MV-4-11 (cell line): ENCODE data around the gene MAGI2.
A peak's percentile ranks its signal among the peaks of the same experiment; 100 is the strongest.

Experiments
- DNase-seq: peaks from one replicate; lab custom pipeline; 2025; lab: John Stamatoyannopoulos, UW

Gene MAGI2

DNA sequence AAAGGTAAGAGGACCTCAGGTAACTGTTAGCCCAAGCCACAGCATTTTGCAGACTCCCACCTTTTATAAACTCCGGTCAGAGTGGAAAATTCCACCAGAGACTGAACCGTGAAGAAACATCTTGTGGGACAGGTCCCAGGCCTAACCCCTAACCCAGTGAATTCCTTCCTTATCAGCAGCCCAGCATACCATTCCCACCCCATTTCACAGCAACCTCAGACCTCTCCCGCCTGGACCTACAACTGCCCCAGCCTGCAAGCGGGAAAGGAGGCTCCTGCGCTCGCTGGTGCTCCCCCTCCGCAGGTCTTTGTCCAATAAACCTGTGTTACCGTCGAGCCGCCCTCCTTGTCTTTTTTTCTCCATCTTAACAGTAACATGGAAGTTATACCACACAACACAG lies 736.6 kb downstream of the MAGI2 start:
- DNase-seq, result no peak

DNA sequence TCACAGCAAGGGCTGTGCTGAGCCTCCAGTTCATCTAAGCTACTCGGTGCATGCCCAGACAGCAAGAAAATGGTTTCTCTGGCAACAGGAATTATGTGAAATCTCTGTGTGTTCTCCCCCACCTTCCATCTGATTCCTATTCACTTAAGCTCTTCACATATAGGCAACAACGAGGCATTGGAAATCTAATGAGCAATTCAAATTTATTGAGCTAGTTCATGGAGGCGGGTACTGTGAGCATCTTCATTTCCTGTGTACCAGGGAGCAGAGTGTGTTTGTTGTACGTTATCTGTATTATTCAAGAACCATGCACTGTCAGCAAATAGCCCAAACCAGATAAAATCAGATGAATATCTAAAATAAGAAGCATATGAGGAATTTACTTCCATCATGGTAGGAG lies 739.1 kb downstream of the MAGI2 start:
- DNase-seq, result no peak

DNA sequence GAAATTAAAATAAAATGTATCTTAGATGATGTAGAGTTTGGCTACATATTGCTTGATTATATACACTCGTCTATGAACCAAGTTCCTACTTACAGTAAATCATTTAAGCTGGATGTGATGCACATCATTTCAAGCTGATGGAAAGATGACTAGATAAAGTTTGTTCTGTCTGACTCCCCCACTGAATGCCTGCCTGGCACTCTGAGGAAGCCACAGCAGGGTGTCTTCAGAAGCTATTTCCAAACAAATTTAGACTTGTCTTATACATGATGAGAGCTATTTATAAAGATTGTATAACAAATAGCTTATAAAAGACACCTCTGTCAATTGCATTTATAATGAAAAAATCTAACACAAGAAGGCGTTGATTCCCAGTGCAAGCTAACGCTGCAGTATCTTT lies 741.4 kb downstream of the MAGI2 start:
- DNase-seq, result no peak

DNA sequence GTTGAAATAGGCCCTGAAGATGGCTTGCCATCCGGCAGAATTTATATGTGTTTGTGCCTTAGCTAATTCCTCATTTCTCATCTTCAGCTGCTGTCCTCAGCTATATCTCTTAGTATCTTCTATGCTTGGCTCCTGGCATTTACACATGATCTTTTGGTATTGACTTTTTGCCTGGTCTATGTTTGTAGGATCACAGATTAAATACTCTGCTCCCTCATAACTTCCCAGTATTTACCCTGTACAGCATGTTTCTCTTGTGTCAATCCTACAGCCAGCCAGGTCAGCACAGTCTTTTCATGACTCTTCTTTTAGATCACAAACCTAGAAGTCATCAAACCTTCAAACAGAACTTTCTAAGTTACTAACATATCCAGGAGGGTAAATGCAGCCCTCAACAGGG lies 743.8 kb downstream of the MAGI2 start:
- no peak for DNase-seq

DNA sequence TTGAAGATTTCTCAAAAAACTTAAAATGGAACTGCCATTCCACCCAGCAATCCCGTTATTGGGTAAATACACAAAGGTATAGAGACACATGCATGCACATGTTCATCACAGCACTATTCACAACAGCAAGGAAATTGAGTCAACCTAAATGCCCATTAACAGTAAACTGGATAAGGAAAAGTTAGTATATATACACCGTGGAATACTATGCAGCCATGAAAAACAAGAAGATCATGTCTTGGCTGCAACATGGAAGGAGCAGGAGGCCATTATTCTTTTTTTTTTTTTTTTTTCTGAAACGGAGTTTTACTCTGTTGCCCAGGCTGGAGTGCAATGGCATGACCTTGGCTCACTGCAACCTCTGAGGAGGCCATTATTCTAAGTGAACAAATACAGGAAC lies 749.0 kb downstream of the MAGI2 start:
- no peak for DNase-seq

DNA sequence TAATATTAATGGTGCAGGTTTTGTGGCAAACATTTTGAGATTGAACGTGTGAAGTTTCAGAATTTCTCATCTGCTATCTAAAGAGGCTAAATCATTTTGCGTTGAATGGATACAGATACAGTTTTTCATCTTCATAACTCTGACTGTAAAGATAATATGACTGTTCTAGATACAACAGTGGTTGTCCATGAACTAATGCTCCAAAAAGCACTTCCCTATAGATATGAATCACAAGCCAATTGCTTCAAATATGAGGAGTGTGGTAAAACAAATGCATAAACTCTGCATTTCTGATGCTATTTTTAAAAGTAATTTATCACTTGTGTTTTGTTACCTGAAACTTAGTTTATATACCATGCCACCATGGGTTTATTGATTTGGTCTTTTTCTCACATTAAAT lies 750.1 kb downstream of the MAGI2 start:
- no peak for DNase-seq

DNA sequence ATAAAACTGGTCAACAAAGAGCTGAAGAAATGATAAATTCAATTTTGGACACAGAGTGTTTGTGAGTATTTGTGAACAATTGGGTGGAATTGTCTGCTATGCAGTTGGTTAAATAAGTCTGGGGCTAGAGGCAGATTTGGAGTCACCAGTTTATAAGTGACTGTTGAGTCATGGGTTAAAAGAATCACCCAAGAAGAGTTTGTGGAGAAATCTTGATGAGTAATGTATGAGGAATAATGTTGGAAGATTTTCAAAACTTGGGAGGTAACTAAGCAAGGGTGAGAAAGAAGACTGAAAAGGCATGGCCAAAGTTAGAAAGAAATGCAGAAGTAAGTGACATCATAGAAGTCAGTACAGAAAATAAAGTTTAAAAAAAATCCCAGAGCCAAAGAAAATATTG lies 750.7 kb downstream of the MAGI2 start:
- no peak for DNase-seq

DNA sequence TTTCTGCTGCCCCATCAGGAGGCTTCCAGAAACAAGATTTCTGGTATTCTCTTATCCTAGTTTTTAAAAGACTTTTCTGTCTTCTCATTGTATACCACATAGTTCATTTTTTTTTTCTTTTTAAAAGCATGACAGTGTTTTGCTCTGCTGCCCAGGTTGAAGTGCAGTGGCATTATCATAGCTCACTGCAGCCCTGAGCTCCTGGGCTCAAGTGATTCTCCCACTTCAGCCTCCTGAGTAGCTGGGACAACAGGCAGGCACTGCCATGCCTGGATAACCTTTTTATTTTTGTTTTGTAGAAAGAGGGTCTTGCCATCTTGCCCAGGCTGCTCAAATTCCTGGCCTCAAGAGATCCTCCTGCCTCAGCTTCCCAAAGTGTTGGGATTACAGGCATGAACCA lies 757.6 kb downstream of the MAGI2 start:
- no peak for DNase-seq

DNA sequence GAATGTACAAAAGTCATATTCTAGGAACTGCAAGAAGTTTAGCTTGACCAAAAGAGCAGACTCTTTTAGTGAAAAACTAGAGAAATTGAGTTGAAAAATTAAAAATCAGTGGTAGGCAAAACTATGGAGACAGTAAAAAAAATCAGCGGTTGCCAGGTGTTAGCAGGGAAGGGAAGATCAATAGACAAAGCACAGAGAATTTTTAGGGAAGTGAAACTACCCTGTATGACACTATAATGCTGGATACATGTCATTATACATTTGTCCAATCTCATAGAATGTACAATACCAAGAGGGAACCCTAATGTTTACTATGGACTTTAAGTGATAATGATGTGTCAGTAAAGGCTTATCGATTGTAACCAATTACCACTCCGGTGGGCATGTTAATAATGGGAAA lies 761.9 kb downstream of the MAGI2 start:
- peak; percentile 2 for DNase-seq

DNA sequence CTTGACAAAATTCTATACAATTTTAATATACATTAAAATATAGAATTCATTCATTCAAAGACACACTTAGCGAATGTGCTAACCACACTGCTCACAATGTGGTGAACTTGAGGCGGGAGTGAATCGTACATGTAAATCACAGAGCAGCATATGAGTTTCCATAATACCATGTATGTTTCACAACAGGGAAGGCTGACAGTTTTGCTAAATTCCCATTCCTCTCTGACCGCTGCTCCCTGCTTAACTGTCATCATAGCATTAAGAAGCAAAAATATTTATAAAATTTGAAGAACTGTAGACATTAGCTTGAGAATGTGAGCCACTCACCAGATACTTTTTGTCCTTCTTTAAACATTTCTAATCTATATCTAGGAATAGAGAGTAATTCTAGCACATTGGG lies 763.3 kb downstream of the MAGI2 start:
- no peak for DNase-seq

DNA sequence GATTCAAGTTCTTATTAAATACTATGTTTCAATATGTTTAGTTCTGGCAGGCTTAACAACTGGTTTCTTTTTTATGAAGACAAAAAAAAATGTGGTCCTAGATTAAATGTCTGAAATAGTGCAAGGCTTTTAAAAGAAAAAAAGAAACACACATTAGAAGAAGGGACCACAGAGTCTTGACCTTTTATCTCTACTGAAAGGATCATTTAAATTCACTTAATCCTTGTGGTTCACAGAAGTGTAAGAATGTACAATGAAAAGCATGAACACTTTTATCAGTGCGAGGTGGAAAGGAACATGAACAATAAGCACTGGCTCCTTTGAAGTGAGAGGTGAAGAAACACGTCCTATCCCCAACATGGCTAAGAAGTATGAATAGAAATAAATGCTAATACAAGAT lies 765.1 kb downstream of the MAGI2 start:
- DNase-seq, result no peak

DNA sequence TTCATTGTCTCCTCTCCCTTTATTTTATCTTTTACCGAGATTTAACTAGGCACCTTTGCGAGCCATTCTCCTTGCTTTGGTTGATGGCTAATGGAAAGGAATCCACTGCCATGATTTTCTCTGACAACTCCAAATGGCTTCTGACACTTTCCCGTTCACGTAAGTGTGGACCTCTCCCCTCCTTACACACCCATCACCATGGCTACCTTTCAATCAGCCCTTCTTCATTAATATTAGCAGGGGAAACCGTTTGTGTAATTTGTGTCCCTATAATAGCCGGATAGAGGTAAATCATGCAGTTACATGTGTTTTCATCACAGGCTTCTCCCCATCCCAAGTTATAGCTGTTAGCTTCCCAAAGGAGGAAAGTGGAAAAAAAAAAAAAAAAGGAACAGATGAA lies 767.3 kb downstream of the MAGI2 start:
- DNase-seq, result no peak

DNA sequence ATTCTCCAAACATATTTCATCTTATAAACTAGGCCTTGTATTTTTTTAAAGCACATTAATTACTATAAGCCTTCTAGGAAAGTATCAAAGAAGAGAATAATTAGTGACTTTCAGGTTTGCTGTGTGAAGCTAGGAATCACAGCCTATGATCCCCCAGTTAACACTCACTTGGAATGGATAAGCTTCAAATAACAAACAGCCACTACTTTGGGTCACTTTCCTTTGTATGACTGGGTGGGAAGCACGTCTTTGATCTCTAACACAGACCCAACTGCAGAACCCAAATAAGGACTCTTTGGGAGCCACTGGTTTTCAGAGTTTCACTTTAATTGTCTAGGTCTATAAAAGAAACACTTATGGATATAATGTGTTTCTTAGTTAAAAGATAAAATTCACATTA lies 769.3 kb downstream of the MAGI2 start:
- DNase-seq, result no peak

DNA sequence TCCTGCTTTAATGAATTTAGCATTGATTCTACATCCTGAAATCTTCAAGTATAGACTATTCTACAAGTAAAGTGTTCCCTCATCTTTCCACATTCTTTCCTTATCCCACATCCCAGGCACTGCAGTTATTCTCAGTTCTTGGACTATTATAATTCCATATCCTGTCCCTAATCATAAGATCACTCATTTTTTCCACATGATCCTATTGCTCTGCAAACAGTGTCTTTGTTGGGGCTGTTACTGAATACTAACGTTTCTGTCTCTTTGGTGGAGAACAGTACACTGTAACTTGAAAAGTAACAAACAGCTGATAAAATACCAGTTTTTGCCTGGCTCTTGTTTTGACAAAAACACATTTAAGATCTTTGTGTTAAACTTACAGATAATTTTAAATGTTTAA lies 769.9 kb downstream of the MAGI2 start:
- no peak for DNase-seq

DNA sequence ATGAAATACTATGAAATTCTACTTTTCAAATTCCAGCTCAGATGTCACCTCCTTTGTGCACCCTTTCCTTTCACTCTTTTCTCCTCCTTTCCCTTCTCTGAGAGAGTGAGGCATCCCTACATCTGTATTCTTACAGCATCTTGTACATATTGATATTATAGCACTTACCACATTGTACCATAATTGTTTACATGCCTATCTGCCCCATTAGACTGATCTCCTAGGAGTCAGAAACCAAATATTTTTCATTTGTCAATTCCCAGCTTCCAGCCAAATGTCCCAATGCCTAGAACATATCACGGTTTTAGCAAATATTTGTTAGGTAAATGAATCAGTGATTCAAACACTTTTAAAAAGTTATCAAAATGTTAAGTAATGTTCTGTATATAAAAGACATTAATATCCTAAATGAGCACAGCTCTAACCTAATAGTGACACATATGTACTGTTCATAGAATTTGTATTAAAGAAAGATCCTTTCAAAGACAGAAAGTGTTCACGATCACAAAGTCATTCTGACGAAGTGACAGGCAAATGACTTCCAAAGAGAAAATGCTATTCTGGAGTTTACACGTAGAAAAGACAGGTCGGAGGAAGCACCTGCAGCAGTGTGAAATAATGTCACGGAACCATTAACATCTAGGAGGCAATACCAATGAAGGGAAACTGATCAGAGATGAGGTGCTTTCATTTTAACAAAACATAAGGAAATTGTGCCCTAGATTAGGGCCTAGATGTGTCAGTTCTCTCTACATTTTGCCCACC lies 774.2 kb downstream of the MAGI2 start:
- DNase-seq, result no peak

DNA sequence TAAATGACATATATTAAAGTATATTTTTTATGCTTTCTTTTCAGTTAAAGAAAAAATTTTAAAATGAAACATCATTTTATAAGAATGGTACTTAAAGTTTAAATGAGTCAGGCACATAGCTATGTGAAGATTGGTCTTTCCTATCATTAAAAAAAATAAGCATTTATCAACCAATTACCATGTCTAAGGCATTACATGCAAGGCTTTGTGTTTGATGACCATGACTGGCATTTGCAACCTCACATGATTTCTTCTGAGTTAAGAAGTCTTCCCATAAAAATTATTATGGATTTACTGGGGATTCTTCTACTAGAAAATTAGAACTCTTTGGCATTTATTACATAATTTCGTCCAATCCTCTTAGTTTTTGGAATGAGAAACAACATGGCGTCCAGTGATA lies 776.1 kb downstream of the MAGI2 start:
- DNase-seq, result no peak

DNA sequence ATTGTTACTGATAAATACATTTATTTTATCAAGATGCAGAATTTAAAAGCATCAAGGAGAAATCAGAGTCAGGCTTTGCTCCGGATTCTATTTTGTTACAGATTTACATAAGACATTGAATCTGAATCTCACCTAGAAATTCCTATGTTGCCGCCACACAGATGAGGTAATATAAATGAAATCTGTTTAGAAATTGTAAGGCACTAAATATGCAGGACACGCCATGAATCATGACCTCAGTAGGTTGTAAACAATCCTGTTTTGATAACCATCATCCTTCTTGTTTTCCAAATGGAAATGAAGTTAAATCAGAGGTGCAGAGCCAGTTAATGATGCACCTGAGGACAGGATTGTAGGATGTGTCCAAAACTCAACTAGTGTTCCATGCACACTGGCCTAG lies 778.0 kb downstream of the MAGI2 start:
- no peak for DNase-seq

DNA sequence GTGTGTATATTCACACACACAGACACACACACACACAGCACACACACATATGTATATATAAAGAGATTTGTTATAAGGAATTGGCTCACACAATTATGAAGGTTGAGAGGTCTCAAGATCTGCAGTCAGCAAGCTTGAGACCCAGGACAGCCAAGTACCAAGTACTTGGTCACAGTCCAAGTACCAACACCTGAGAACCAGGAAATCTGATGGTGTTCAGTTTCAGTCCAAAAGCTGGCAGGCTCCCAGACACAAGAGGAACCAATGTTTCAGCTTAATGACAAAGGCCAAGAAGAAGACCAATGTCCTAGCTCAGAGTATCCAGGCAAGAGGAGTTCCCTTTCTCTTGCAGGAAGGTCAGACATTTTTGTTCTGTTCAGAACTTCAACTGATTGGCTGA lies 780.2 kb downstream of the MAGI2 start:
- no peak for DNase-seq

DNA sequence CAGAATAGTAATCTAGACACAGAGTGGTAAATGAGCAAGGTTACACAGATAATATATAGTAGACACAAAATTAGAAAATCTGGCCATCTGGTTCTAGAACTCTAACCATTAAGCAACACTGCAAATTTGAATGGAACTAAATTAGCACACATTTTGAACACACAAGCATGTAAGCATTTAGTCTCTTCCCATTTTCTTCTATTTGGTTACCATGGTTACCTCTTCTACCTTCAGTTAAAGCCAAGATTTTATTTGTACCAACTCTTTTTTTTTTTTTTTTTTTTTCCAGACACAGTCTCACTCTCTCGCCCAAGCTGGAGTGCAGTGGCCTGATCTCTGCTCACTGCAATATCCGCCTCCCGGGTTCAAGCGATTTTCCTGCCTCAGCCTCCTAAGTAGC lies 790.5 kb downstream of the MAGI2 start:
- no peak for DNase-seq

DNA sequence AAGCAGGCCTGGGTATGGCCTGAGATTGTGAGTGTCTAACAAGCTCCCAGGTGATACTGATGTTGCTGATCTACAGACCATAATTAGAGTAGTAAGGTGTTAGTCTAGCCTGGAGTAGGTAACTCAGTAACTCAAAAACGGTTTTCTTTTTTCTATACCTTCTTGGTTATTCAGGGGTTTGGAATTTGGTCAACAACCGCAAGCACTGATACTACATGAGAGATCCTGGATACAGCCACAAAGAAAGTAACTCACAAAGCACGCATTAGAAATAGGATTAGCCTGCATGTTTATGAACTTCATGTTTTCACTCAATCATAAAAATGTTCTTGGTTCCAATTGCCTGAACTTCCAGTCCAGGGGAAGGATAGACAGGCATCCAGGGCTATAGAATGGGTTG lies 803.5 kb downstream of the MAGI2 start:
- no peak for DNase-seq

DNA sequence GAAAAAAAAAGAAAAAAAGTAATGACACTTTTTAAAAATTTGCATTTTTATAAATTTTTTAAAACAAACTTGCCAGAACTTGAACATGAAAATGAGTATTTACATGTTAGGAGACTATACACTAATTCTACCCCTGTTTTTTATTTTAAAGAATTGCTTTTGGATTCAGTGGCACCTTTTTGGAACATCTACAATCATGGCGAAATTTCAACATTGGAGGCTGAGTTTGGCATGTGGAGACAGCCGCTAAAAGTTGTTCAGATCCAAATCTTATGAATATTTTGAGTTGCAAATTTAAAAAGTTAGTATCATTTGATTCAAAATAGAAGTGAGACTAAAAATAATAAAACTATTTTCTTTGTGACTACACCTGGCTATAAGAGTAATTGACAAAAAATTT lies 804.2 kb downstream of the MAGI2 start:
- no peak for DNase-seq

DNA sequence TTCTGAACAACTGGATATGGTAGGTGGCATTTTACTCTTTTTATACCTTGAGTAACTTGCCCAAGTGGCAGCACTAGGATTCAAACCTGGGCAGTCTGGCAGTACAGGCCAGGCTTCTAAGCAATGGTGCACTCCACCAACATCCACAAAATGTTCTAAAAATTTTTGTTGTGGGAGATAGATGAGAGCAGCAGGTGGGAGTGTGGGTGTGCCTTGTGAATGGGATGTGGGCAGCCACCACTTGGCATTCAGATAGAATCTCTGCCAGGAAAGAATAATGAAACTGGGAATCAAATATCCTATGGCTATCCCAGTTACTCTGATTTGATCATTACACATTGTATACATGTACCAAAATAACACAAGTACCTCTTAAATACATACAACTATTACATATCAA lies 810.7 kb downstream of the MAGI2 start:
- DNase-seq, result no peak

DNA sequence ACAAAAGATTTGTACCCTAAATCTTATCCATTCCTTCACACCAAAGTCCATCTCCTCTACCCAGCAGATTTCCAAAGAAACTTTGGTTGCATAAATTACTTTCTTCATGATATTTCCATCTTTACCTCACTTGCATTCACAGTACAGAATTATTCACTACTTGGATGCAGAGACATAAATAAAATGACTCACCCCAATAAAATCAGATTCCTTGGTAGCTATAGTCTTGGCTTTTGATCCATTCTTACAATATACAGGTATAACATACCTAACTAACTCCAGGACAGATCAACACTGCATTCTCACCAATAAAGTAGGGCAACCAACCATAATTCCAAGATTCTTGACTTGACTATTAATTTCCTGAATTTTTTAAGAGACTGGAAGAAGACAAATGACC lies 815.1 kb downstream of the MAGI2 start:
- no peak for DNase-seq

DNA sequence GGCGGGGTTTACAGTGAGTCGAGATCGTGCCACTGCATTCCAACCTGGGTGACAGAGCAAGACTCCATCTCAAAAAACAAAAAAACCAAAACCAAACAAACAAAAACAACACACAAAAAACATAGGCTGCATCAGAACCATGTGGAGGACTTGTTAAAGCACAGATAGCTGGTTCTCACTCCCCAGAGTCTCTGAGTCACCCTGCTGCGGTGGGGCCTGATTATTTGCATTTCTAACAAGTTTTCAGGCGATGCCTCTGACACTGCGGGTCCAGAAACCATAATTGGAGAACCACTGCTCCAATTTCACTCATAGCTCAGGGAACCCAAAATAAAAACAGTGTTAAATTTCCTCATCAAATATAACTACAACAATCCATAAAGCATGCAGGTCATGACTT lies 816.7 kb downstream of the MAGI2 start:
- DNase-seq, result no peak
